Dermis blood vessel endothelial cell (primary cell): ENCODE measurements around the gene SPOUT1. TPM values are rescaled to one million over a fixed set of nuclear protein-coding genes. Genes with fewer than 3 reads are reported as not detected.
A peak's percentile ranks its signal among the peaks of the same experiment; 100 is the strongest.

Source experiments
- DNase-seq: peaks from one replicate; pipeline ENCODE4 v3.0.0; 2010
- total RNA-seq: library from RNA; depleted of rRNA; stranded (reverse); fragments of >200 nt; gene quantifications from 2 replicates; pipeline ENCODE4 v1.2.3, GENCODE V29; 2014

The SPOUT1 gene
- total RNA-seq, 1 donor from 2014 or later = 31.1 TPM

DNA sequence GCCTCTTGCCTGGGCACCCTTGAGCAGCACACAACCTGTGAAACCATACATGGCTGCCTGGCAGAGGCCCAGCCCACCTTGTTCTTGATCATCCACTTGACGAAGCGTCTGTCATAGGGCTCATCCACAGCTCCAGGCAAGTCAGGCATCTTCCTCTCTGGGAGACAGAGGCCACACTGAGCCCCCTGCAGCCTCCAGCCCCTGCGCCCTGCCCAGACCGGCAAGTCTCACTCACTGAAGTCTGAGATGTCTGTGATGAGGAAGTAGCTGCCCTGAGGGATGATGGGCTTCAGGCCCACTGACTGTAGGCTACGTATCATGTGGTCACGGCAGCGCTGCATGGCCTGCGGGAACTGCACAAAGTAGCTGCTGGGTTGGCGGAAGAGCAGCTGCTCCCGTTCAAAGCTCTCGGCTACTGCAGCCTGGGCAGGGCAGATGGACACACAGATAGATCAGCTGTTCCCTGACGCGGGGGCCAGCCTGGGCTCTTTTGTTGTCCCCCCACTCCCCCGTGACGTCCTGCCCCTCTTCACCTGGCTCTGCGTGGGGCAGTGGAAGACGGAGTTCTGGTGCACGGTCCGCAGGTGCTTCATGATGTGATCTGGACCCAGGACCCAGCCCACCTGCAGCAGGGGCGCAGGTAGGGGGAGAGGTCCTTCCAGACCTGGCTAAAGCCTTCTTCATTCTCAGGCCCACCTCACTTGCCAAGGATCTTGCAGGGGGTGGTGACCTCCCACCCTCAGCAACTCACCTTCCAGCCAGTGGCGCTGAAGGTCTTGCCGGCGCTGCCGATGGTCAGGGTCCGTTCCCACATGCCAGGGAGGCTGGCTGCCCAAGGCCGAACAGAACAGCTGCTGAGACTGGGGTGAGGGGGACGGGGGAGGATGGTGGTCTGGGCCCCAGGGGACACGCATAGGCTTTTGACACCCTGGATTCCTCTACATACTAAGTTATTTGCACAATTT lies 5.9 kb upstream of the SPOUT1 start:
- no peak for DNase-seq

GRCh38 chr9:128833696-128834095 lies 4.1 kb upstream of the SPOUT1 start:
- no peak for DNase-seq

GRCh38 chr9:128828719-128829452 lies 708 bp downstream of the SPOUT1 start:
- no peak for DNase-seq

- DNase-seq = no peak
Observed at GRCh38 chr9:128828267-128828666, 1.3 kb downstream of the SPOUT1 start.

GRCh38 chr9:128825923-128826700 lies 3.5 kb downstream of the SPOUT1 start:
- DNase-seq = no peak

DNA sequence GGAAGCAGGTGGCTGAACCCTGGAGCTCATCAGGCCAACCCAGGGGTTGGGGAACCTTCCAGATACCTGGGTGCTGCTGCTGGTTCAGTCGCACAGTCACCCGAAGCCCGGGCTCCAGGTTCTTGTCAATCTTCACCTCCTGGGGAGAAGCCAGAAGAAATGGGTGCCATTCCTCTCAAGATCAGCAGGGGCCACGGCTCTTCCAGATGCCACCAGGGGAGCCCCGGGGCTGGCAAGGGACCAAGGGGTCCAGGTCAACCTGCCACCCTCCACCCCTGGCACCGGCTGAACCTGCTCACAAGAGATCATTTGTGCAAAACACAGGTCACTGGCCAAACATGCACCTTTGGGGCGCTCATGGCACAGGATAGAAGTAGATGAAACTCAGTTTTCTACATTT lies 4.7 kb downstream of the SPOUT1 start:
- DNase-seq = no peak

- DNase-seq = no peak
Observed at GRCh38 chr9:128823903-128824406, 5.6 kb downstream of the SPOUT1 start.

GRCh38 chr9:128823362-128823902 lies 6.2 kb downstream of the SPOUT1 start:
- DNase-seq = no peak

DNA sequence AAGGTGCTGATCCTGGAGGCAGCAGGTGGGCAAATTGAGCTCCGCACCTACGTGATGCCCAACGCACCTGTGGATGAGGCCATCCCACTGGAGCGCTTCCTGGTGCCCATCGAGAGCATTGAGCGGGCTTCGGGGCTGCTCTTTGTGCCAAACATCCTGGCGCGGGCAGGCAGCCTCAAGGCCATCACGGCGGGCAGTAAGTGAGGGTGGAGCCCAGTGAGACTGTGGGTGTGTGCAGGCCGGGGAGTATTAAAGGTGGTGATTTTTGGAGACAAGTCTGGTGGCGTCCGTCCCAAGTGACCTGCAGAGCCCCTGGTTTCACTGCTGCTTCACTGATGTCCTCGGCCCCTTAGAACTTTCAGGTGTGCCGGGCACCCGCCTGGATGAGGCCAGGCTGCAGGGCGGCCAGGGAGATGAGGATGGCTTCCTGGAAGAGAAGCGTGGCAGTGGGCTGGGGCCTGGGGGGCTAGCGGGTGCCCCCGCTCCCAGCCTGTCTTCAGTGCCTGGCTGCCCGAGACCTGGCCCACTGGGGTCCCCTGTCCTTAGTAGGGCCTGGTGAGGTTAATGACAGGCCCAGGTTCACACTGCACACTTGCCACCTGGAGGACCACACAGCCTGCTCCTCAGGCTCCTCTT lies 7.1 kb downstream of the SPOUT1 start:
- DNase-seq = no peak

GRCh38 chr9:128821584-128822406 lies 7.8 kb downstream of the SPOUT1 start:
- DNase-seq = no peak

DNA sequence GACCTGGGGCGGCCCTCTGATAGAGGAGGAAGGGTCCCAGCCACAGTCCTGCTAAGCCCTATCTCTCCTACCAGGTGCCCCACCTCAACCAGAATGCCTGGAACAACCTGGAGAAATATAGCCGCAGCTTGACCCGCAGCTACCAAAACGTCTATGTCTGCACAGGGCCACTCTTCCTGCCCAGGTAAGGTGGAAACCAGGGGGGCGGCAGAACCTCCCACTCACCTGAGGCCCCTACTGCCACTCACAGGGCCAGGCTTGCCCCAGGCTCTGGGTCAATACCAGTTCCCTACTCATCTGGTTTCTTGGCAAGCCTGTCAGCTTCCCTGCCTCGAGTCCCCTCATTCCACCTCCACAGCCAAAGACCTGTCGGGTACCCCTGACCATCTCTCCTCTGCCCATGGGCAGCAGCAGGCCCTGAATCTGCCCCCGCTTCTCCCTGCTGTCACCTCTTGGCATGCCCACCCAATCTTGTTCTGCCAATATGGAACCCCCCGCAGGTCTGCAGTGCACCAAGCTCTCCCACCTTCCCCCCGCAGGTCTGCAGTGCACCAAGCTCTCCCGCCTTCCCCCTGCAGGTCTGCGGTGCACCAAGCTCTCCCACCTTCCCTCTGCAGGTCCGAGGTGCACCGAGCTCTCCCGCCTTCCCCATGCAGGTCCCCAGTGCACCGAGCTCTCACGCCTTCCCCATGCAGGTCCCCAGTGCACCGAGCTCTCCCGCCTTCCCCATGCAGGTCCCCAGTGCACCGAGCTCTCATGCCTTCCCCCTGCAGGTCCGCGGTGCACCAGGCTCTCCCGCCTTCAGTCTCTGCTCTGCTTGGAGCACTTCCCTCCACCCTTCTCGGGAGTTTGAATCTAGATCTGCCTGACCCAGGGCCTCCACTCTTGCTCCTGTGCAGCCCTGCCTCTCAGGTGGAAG lies 8.7 kb downstream of the SPOUT1 start:
- DNase-seq = no peak

DNA sequence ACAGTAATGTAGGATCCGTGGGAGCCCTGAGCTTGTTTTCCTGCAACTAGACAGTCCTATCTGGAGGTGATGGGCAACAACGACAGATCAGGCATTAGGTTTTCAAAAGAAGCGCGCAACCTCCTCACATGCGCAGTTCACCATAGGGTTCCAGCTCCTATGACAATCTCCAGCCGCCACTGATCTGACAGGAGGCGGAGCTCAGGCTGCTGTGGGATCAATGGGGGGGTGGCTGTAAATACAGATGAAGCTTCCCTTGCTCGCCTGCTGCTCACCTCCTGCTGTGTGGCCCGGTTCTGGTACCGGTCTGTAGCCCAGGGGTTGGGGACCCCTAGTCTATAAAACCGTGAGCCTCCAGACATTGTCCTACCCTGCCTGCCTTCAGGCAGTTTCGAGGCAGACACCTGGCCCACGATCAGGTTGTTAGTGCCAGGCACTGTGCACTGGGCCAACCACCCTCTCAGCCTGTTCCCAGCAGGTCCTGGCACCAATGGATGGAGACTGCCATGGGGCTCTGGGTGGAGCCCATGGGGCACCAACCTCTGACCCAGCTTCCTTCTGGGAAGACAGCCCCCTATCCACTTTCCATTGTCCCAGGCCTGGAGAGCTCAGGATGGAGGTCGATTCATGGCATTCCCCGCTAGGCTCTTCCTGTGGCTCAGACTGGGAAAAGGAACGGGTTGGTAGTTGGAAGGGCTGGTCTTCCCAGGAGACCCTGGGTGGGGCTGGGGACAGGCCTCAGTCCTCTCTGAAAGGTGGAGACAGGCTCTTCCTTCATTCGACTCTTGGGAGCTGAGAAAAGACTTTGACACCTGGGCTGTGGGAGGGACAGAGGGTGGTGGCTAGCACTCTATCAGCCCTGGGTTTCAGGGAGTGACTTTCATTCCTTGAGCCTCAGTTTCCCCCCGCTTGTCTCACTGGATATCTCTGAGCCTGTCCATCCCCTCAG lies 9.6 kb downstream of the SPOUT1 start:
- DNase-seq = peak; percentile 20

- DNase-seq = peak; percentile 35
Observed at GRCh38 chr9:128818839-128819715, 10.5 kb downstream of the SPOUT1 start.

- DNase-seq = peak; percentile 98
Observed at GRCh38 chr9:128818099-128818838, 11.3 kb downstream of the SPOUT1 start, which contains the start of gene ENDOG. Gene ENDOG (plus strand): TSS chr9:128818500. CDS start chr9:128818685, 185 bp downstream.

GRCh38 chr9:128810873-128811272 lies 18.7 kb downstream of the SPOUT1 start:
- no peak for DNase-seq

GRCh38 chr9:128809831-128810230 lies 19.8 kb downstream of the SPOUT1 start:
- no peak for DNase-seq
